ENCODE data around the gene HOXA3. TPM values are rescaled to one million over a fixed set of nuclear protein-coding genes. Genes with fewer than 3 reads are reported as not detected.
A peak's percentile ranks its signal among the peaks of the same experiment; 100 is the strongest.

HOXA3 gene
- total and polyA plus RNA-seq, 2 of the 13 experiments (the other 11 are each of a cell fraction or from before 2014, with no cell fraction given): 2.9 to 4.6 TPM

DNA sequence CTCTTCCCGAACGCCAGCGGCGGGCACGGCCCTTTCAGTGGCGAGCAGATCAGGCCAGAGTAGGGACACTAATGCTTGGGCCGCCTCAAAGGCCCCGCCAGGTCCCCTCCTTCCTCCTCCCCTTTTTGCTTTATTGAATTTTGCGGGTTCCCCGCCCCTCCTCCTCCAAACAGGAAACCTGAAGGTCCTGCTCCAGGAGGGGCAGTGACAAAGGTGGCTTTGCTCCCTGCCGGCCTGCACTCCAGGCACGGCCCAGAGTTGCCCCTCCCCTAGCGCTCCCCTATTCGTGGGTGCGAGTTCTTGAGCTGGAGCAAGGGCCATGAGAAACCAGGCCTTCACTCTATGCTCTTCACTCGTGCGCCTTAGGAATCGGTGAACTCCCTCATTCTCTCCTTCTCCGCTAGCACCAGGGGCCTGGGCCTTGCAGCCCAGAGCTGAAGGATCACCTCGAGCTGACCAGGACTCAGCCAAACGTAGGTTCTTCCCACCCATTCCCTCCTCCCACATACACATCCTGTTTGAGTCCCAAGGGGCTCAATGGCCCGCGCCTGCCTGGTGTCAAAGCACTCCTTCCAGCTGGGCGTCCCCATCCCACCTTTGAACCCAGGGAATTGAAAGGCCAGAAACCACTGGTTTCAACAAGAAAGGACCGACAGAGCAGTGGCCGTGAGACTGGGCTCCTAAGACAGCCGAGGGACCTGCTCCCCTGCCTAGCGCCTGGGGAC lies 4.2 kb downstream of the HOXA3 start (continued):
- TF ChIP-seq GATAD1 (CRISPR knock-in tag; IDR thresholded peaks at IDR 0.05): no peak
- TF ChIP-seq ZSCAN20 (CRISPR knock-in tag; IDR thresholded peaks at IDR 0.05; ENCODE audit: borderline replicate concordance): no peak
- TF ChIP-seq SMARCC2 (IDR thresholded peaks at IDR 0.05): no peak
- no peak for TF ChIP-seq ZFP36 (IDR thresholded peaks at IDR 0.05; ENCODE audit: borderline replicate concordance, low read depth, low read length, partially characterized antibody)
- TF ChIP-seq ZNF503 (CRISPR knock-in tag; IDR thresholded peaks at IDR 0.05): no peak
- TF ChIP-seq ZNF543 (CRISPR knock-in tag; IDR thresholded peaks at IDR 0.05): no peak
- TF ChIP-seq JUN (CRISPR knock-in tag; IDR thresholded peaks at IDR 0.05): no peak
- no peak for TF ChIP-seq ZSCAN31 (CRISPR knock-in tag; IDR thresholded peaks at IDR 0.05; ENCODE audit: low read depth)
- TF ChIP-seq ZNF563 (CRISPR knock-in tag; IDR thresholded peaks at IDR 0.05): 0 out of 2 replicates have a peak, but pooled peaks have one; percentile 24

DNA sequence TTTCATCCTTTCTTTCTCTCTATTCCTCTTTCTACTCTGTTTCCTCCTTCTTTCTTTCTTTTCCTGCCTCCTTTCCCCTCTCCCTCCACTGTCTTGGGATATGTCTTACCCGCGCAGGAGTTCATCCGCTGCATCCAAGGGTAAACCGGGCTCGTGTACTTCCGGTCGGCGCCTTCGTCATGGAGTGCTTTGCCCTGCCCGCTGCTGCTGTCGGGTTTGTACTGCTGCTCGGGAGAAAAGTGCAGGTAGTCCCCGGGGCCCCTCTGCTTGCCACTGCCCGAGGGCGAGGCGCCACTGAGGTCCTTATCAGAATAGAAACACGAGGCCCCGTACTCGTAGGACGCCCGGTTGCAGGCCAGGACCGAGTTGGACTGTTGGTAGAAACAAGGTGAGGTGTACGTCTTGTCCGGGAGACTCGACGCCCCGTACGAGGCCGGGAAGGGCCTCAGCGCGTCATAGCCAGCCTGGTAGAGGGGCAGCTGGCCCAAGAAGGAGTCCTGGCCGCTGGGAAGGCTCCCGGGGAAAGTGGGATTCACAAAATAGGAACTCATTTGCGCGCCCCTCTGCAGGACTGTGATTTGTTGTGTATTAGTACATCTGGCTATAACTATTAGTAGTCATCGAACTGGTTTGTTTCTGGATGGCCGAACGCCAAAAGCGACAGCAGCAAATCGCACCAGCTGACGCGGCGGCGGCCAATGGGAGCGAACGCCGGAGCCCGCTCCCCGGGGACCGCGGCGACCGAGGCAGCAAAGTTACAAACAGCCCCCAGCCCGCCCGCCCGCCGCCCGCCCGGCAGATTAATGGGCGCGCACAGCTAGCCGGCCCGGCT lies 5.0 kb downstream of the HOXA3 start, which contains the start of gene HOXA6:
HOXA6 (minus strand) TSS at position 576 of the 832 bp plus-strand sequence; CDS start at position 551, 25 bp downstream.
- FAIRE-seq (no peak), DNase-seq (ENCODE audit: low spot score) (no peak), ATAC-seq (no peak)
- no peaks in the 10 kb centered on the region for H4K20me1 ChIP-seq (ENCODE audit: insufficient read depth, low read length)
- no peaks in the 10 kb centered on the region for H3K9me3 ChIP-seq (ENCODE audit: low read length)
- no TSS peak for BruUV-seq (replicated peaks)
- peak within 1 kb of the TSS in 2 of 3 experiments; percentile 80 to 88; a peak in 2 of 6 replicates for H3K4me3 ChIP-seq (replicated peaks in 1 of 3; ENCODE audit: insufficient read depth in 1 of 3, low read depth in 2 of 3, low read length in 3 of 3)
- in situ Hi-C loops (cut with HindIII; ENCODE audit: extremely low pct_ligation_motif_present, low pct_unique_long_range_greater_than_20kb): no loop called here
- no peak within 1 kb of the TSS for H2AFZ ChIP-seq (ENCODE audit: low read length)
- H3K36me3 ChIP-seq (replicated peaks in 1 of 2; ENCODE audit: control insufficient read depth in 1 of 2, insufficient read depth in 2 of 2, low read length in 2 of 2): no peaks in the 10 kb centered on the region; a peak in 2 of 5 replicates
- peak within 1 kb of the TSS; percentile 88 for H3K4me2 ChIP-seq (ENCODE audit: low read depth, low read length)
- H3K9ac ChIP-seq (ENCODE audit: insufficient read depth, low read depth, low read length): no peak within 1 kb of the TSS
- H3K4me1 ChIP-seq (ENCODE audit: insufficient read depth, low read length): peaks cover 36% of the 10 kb centered on the region
- intact Hi-C loops (cut with micrococcal nuclease; ENCODE audit: unreplicated experiment): no loop called here
- peaks cover 0 to 13% of the 10 kb centered on the region in 2 experiments; a peak in 2 of 5 replicates for H3K27me3 ChIP-seq (ENCODE audit: control insufficient read depth in 1 of 2, insufficient read depth in 2 of 2, low read length in 2 of 2)
- H3K79me2 ChIP-seq (ENCODE audit: insufficient read depth, low read length): peaks cover 5% of the 10 kb centered on the region
- no peak for TF ChIP-seq NFIC (IDR thresholded peaks at IDR 0.05; ENCODE audit: low read length)
- TF ChIP-seq ZNF180 (CRISPR knock-in tag; IDR thresholded peaks at IDR 0.05; ENCODE audit: borderline replicate concordance, low read depth): no peak
- CTCF ChIA-PET (ENCODE audit: low intra/inter-chr PET ratio, low total read pairs): no interaction called here
- POLR2A ChIA-PET: no interaction called here
- H3K27ac ChIP-seq (ENCODE audit: extremely low read length, insufficient read depth, low read length): no peak within 1 kb of the TSS
- WGBS (ENCODE audit: low lambda C conversion rate): 95% methylated on average over 37 of the region's 63 CpGs

Data from HepG2 (cell line).